ENCODE results near the gene ING2. TPM values are rescaled to one million over a fixed set of nuclear protein-coding genes. Genes with fewer than 3 reads are reported as not detected.
"Not testable (repeated sequence)": the region's sequence is repeated elsewhere in the genome, so short reads cannot be mapped to it uniquely, and the experiment has no call there.

Gene ING2
- total RNA-seq, 1 donor from 2014 or later, result 8.7 TPM

DNA sequence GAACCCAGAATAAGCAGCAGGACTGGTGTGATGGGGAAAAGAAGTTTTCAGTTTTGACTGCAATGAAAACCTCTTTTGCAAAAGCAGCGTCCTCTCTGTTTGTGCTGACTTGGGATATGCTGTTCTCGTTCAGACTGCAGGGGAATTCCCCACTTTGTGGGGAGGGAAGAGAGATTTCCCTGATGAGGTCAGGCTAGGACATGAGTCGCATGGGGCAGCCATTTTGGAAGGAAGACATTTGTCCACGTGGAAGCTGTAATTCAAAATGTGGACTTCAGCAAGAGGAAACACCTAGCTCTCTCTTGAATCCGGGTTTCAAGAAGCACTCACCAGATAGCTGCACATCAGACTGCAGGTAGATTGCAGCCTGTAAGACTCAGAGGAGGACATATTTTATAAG lies 39.3 kb downstream of the ING2 start:
- no peak for TF ChIP-seq CTCF (IDR thresholded peaks at IDR 0.05)
- Histone ChIP-seq H3K9me3 (no peaks in the 10 kb centered on the region), H3K36me3 (no peaks in the 10 kb centered on the region), H3K27me3 (no peaks in the 10 kb centered on the region), H3K27ac (no peak overlapping the region), H3K4me1 (no peaks in the 10 kb centered on the region), H3K4me3 (no peak overlapping the region)
- no peak for ATAC-seq
- intact Hi-C loops (cut with DNase I), result no loop called here
- no peak for DNase-seq

DNA sequence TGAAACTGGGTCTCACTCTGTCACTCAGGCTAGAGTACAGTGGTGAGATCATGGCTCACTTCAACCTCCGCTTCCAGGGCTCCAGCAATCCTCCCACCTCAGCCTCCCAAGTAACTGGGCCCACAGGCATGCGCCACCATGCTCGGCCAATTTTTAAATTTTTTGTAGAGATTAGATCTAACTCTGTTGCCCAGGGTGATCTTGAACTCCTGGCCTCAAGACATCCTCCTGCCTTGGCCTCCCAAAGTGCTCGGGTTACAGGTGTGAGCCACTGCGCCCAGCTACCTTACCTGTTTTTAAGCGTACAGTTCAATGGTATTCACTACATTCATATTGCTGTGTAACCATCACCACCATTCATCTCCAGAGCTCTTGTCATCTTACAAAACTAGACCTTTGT lies 41.5 kb downstream of the ING2 start:
- no peaks in the 10 kb centered on the region for H3K9me3 ChIP-seq
- intact Hi-C loops (cut with DNase I), result no loop called here
- no peak overlapping the region for H3K27ac ChIP-seq
- no peak for TF ChIP-seq CTCF (IDR thresholded peaks at IDR 0.05)
- H3K36me3 ChIP-seq, result no peaks in the 10 kb centered on the region
- ATAC-seq (no peak), DNase-seq (no peak)
- H3K27me3 ChIP-seq, result no peaks in the 10 kb centered on the region
- H3K4me3 ChIP-seq, result no peak overlapping the region
- no peaks in the 10 kb centered on the region for H3K4me1 ChIP-seq

DNA sequence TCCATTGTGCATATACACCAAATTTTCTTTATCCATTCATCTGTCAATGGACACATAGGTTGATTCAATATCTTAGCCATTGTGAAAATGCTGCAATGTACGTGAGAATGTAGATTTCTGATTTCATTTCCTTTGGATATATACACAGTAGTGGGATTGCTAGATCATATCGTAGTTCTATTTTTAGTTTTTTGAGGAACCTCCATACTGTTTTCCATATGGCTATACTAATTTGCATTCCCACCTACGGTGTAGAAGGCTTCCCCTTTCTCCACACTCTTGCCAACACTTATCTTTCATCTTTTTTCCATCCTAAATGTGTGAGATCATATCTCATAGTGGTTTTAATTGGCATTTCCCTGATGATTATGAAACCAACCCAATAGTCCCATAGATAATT lies 43.4 kb downstream of the ING2 start:
- TF ChIP-seq CTCF (IDR thresholded peaks at IDR 0.05), result no peak
- DNase-seq, result no peak
- no peaks in the 10 kb centered on the region for H3K36me3 ChIP-seq
- no peaks in the 10 kb centered on the region for H3K4me1 ChIP-seq
- intact Hi-C loops (cut with DNase I), result no loop called here
- no peaks in the 10 kb centered on the region for H3K27me3 ChIP-seq
- no peak overlapping the region for H3K4me3 ChIP-seq
- no peak for ATAC-seq
- no peaks in the 10 kb centered on the region for H3K9me3 ChIP-seq
- no peak overlapping the region for H3K27ac ChIP-seq

DNA sequence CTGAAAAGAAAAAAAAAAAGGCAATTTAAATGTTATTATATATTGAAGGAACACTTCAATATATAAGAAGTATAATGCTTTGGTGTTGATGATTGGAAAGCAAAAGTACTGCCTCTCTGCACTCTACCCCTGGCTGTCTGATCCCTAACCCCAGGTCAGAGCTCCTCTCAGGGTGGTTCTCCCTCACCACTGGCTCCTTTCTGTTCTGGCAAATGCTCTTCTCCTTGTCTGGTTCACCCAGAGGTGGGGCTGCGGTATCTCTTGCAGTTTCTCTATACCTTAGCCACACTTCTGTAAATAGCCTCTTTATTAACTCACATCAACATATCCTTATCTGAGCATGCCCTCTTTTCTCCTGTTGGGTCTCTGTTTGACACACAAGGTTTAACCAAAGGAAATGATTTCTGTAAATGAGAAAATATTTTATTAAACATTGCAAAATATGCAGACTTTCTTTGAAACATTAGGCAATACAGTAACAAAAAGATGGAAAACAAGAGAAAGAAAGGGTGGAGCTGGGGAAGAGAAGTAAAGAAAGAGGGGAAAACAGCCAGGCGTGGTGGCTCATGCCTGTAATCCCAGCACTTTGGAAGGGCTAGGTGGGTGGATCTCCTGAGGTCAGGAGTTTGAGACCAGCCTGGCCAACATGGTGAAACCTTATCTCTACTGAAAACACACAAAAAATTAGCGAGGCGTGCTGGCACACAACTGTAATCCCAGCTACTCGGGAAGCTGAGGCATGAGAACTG lies 45.7 kb downstream of the ING2 start:
- H3K9me3 ChIP-seq, result no peaks in the 10 kb centered on the region
- H3K4me3 ChIP-seq, result no peak overlapping the region
- H3K4me1 ChIP-seq, result no peaks in the 10 kb centered on the region
- intact Hi-C loops (cut with DNase I), result no loop called here
- peaks cover under 1% of the 10 kb centered on the region for H3K27me3 ChIP-seq
- no peak overlapping the region for H3K27ac ChIP-seq
- DNase-seq (no peak), ATAC-seq (no peak)
- no peak for TF ChIP-seq CTCF (IDR thresholded peaks at IDR 0.05)
- no peaks in the 10 kb centered on the region for H3K36me3 ChIP-seq

DNA sequence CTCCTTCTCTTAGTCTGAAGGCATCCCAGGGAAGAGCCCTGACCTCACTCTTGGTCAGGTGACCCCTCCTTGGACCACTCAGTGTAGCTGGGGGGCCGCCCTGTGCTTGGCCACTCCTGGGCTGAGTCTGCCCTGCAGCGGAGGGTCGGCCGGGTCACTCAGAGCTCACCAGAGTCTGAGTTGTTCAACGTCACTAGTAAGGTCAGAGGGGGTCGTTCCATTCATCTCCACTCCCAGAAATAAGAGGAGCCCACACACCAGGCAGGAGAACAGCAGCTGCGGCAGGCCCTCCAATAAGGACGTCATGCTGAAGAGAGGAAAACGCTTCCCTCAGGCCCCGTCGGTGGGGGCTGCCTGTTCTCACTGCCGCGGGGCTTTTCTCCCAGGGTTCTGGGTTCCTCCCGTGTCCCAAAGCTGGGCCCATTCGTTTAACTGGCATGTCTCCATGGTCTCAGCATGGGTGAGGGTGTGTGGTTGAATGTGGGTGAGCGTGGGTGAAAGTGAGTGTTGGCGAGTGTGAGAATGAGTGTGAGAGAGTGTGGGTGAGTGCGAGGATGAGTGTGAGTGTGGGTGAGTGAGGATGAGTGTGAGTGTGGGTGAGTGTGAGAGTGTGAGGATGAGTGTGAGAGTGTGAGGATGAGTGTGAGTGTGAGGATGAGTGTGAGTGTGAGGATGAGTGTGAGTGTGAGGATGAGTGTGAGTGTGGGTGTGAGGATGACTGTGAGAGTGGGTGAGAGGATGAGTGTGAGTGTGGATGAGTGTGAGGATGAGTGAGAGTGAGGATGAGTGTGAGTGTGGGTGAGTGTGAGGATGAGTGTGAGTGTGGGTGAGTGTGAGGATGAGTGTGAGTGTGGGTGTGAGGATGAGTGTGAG lies 47.7 kb downstream of the ING2 start:
- intact Hi-C loops (cut with DNase I), result no loop called here
- no peak for TF ChIP-seq CTCF (IDR thresholded peaks at IDR 0.05)
- Histone ChIP-seq H3K27ac (no peak overlapping the region), H3K36me3 (no peaks in the 10 kb centered on the region), H3K9me3 (no peaks in the 10 kb centered on the region), H3K4me1 (no peaks in the 10 kb centered on the region), H3K4me3 (no peak overlapping the region), H3K27me3 (peaks cover 9% of the 10 kb centered on the region)
- no peak for DNase-seq
- no peak for ATAC-seq

DNA sequence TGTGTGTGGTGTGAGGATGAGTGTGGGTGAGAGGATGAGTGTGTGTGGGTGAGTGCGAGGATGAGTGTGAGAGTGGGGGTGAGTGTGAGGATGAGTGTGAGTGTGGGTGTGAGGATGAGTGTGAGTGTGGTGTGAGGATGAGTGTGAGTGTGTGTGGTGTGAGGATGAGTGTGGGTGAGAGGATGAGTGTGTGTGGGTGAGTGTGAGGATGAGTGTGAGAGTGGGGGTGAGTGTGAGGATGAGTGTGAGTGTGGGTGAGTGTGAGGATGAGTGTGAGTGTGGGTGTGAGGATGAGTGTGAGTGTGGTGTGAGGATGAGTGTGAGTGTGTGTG lies 48.3 kb downstream of the ING2 start:
- H3K4me1 ChIP-seq; ATAC-seq; H3K36me3 ChIP-seq; H3K4me3 ChIP-seq; H3K9me3 ChIP-seq; DNase-seq; intact Hi-C loops (cut with DNase I); H3K27ac ChIP-seq; H3K27me3 ChIP-seq: not testable (repeated sequence)
